Activated T-cell treated with anti-CD3 and anti-CD28 coated beads for 48 hours (primary cell): ENCODE measurements around the gene NOTCH2.

Source experiments
- DNase-seq: peaks from one replicate; pipeline ENCODE4 v3.0.0-alpha.2; 2020; ENCODE audit warnings: low read depth

The NOTCH2 gene

DNA sequence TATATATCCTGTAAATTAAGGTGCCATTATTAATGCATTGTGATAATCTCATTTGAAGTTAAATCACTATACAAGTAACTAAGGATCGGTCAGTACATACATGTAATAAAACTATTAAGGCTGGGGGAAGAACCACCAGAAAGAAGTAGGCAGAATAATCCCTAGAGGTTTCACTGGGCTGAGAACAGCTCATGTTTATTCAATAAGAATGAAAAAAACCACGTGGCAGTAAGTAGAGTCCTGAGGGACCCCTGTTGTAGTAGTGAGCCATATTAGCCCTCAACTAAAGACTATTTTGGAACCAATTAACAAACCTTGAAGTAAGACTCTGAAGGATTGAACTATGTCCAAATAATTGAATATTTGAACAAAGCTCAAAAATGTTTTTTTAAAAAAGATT is 126.2 kb downstream of the NOTCH2 start:
- no peak for DNase-seq

GRCh38 chr1:119941392-119941791 is 128.1 kb downstream of the NOTCH2 start:
- no peak for DNase-seq

DNA sequence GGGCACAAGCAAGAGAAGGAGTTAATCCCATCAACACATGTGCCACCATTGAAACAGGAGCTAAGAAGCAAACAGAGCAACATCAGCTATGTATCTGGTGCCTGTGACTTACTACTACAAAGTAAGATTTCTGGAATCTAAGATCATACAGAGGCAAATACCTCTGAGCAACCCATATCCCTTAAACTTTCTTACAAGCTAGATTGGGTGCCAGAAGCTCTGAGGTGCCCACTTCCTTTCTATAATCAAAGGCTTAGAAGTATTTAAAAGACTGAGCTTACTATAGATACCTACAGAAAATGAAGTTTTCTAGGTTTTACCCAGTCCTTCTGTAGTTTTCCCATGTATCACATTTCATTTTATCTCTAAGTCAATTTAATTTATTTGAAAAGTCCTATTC is 128.8 kb downstream of the NOTCH2 start:
- no peak for DNase-seq

GRCh38 chr1:119937198-119937597 is 132.3 kb downstream of the NOTCH2 start:
- no peak for DNase-seq

- DNase-seq, result no peak
Measured at GRCh38 chr1:119935915-119936314, 133.5 kb downstream of the NOTCH2 start.

GRCh38 chr1:119935373-119935772 is 134.1 kb downstream of the NOTCH2 start:
- no peak for DNase-seq

GRCh38 chr1:119933397-119933796 is 136.1 kb downstream of the NOTCH2 start:
- no peak for DNase-seq

DNA sequence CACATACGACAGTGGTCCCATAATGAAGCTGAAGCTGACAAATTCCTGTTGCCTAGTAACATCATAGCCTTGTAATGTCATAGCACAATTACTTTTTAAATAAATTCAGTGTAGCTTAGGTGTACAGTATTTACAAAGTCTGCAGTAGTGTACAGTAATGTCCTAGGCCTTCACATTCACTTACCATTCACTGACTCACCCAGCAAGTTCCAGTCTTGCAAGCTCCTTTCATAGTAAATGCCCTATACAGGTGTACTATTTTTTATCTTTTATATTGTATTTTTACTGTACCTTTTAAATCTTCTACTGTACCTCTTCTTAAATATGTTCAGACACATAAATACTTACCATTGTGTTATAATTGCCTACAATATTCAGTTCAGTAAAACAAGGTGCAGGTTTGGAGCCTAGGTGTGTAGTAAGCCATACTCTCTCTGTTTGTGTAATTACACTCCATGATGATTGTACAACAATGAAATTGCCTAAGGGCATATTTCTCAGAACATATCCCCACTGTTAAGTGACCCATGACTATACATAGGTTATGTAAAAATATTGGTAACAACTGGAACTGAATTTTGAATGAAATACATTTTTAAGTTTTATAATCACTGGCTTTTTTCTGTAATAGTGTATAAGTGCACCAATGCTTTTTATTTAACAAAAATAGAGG is 139.7 kb downstream of the NOTCH2 start:
- no peak for DNase-seq

DNA sequence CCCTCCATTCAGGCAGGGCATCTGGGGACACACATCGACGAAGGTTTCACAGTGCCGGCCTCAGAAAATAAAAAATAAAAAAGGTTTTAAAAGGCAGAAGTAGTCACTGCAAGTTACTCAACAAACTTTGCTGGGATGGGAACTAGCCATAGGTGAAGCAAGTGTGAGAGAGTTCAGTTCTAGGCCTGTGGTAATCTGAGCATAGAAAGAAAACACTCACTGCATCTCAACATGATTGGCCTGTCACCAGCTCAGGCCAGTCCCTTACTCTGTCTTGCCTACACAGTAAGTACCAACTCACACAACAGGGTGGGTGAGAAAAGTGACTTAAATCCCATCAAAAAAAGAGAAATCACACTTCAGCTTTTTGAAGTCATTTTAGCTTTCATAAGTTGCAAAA is 142.9 kb downstream of the NOTCH2 start:
- DNase-seq, result no peak

DNA sequence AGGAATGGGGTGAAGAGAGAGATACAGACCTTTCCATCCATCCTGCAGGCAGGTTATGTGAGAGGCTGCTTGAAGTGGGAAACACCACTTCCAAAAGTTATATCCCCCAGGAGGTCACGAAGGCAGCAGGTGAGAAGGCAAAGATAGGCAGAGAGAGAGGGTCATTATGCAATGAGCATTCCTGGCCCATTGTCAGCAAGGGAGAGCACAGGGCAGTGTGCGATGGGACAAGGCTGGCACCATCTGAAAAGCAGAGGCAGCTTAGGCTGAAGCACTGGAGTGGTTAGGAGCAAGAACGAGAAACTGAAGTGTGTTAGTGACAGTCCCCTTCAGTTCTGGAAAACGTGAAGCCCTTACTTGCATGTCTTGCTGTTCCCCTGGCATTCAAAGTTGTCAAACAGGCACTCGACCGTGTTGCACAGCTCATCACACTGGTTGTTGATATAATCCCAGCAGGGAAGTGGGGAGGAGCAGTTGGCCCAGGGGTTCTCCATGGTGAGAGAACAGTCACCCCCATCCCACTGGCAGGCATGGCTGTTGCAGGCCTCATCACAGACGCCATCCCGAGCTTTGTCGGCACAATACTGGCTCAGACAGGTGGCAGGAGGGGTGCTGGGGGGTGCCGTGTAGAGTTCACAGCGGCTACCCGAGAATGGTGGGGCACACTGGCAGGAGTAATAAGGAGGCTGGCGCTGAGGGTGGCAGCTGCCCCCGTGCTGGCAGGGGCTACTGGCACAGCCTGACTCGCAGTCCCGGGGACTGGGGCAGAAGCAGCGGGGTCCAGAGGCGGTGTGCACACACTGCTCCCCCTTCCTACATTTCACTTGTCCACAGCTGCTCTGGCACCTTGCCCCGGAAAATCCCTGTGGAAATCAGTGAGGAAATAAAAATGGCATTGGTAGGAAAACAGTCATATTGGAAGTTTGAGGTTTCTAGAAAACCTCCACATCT is 144.2 kb downstream of the NOTCH2 start:
- no peak for DNase-seq

DNA sequence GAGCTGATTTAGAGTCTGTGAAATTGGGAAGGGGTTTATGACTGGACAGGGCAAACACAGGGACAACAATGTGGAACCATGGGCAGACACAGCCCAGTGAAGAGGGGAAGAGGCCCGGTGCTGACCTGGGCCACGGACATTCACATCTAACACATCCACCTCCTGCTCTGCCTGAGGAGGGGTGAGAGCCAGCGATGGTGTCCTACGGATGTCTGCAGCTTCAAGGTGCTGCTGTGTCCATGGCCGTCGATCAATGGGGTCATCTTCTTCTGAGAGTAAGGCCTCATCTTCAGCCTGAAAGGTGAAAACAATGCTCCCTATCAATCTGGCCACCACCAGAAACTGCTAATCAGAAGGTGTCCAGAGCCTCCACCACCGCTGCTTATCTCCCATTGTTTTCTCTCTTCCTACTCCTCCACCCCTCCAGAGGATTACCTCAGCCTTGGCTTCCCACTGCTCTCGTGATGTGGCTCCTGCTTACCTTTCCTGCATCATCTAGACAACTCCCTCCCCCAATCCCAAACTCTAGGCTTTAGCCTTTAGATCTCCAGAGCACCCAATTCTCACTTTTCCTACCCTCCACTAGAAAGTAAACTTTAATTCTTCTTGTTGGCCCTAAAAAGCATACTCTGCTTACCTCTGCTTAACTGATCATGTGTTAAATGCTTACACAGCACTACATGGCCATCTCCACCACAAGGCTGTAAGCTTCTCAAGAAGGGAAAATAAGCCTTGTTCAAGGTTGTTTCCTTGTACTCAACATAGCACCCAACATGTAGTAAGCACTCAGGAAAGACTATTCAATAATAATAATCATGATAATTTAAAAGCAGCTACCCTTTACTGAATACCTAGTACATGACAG is 149.1 kb downstream of the NOTCH2 start:
- no peak for DNase-seq

DNA sequence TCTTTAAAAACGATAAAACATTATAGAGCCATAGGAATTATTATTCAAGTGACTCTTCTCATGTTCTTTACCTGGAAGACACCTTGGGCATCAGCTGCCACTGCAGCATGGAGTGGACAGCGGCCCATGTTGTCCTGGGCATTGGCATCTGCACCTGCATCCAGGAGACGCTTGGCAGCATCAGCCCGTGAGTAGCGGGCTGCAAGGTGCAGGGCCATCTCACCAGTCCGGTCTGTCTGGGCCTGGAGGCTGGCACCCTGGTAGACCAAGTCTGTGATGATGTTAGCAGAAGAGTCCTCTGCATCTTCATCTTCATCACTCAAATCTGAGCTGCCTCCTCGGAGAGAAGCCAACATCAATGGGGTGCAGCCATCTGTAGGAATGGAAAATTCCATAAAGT is 150.2 kb downstream of the NOTCH2 start:
- DNase-seq, result no peak

DNA sequence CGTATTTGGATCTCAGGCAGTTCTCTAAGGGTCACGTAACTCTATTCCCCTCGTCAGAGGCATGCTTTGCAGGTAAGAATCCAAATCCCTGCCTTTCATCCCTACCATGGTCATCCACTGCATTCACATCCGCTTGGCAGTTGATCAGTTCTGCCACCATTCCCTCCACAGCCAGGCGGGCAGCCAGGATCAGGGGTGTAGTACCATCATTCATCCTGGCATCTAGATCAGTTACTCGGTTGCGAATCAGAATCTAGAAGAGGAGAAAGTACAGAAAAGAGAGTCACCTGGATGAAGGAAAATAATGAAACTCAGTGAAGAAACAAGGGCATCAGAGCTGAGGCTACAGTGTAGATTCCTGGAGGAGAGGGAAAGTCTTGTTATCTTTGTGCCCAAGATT is 151.2 kb downstream of the NOTCH2 start:
- DNase-seq, result no peak

GRCh38 chr1:119917304-119918055 is 152.0 kb downstream of the NOTCH2 start:
- DNase-seq, result no peak

- DNase-seq, result no peak
Measured at GRCh38 chr1:119915517-119915916, 153.9 kb downstream of the NOTCH2 start.

DNA sequence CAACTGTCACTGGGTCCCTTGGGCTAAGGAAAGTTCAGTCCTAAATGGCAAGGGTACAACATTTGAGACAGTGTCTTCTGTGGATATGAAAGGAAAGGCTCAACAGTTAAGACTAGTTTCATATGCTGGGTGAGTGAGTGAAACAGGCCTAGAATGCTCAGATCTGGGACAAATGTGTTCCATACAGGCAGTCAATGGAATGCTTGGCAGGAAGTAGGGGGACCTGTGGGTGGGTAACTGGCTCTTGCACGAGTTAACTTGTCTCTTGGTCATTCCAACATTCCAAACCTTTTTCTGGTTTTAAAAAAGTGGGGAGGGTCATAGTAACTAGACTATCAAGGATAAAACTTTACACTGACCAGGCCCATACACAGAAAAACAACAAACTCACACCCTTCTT is 155.4 kb downstream of the NOTCH2 start:
- DNase-seq, result no peak

GRCh38 chr1:119912963-119913362 is 156.5 kb downstream of the NOTCH2 start:
- DNase-seq, result no peak

GRCh38 chr1:119911775-119912174 is 157.7 kb downstream of the NOTCH2 start:
- no peak for DNase-seq

GRCh38 chr1:119910618-119911017 is 158.8 kb downstream of the NOTCH2 start:
- DNase-seq, result no peak

- DNase-seq, result no peak
Measured at GRCh38 chr1:119909890-119910596, 159.4 kb downstream of the NOTCH2 start.

- DNase-seq, result no peak
Measured at GRCh38 chr1:119908661-119909060, 160.8 kb downstream of the NOTCH2 start.
